ENCODE results near the gene GATAD2A. TPM values are rescaled to one million over a fixed set of nuclear protein-coding genes. Genes with fewer than 3 reads are reported as not detected.

The GATAD2A gene
- total and polyA plus RNA-seq, 10 of the 15 experiments (the other 5 are each of a cell fraction or from before 2014, with no cell fraction given), result 2.6 to 173 (median 32.0) TPM

GRCh38 chr19:19515642-19516519 lies 110.4 kb downstream of the GATAD2A start, which contains the start of gene NDUFA13 (continued):
- TF ChIP-seq ZNF592 (IDR thresholded peaks at IDR 0.05), result peak; percentile 100
- 0 out of 2 replicates have a peak, but pooled peaks have one; percentile 15 for TF ChIP-seq EED (IDR thresholded peaks at IDR 0.05; ENCODE audit: low read depth)
- TF ChIP-seq RAD51 (IDR thresholded peaks at IDR 0.05), result no peak
- TF ChIP-seq KLF5 (IDR thresholded peaks at IDR 0.05; ENCODE audit: partially characterized antibody), result no peak
- no peak for TF ChIP-seq HSF1 (IDR thresholded peaks at IDR 0.05; ENCODE audit: low read depth, low read length)
- TF ChIP-seq CREB1 (IDR thresholded peaks at IDR 0.05; ENCODE audit: low read depth), result peak; percentile 91
- no peak for TF ChIP-seq CEBPB (IDR thresholded peaks at IDR 0.05; ENCODE audit: borderline replicate concordance in 1 of 2, low read depth in 2 of 2, low read length in 2 of 2)
- TF ChIP-seq JUNB (IDR thresholded peaks at IDR 0.05), result no peak
- TF ChIP-seq SIN3A (IDR thresholded peaks at IDR 0.05; ENCODE audit: low read depth, low read length), result no peak
- no peak for TF ChIP-seq DPF2 (IDR thresholded peaks at IDR 0.05)
- TF ChIP-seq ZNF274 (IDR thresholded peaks at IDR 0.05; ENCODE audit: insufficient read depth, insufficient read length), result no peak
- TF ChIP-seq MTA3 (IDR thresholded peaks at IDR 0.05; ENCODE audit: borderline replicate concordance, low read length), result no peak
- TF ChIP-seq NFIC (IDR thresholded peaks at IDR 0.05; ENCODE audit: low read depth, low read length), result no peak
- TF ChIP-seq RAD21 (IDR thresholded peaks at IDR 0.05; ENCODE audit: insufficient read depth, low read depth, low read length), result no peak
- no peak for TF ChIP-seq SUZ12 (IDR thresholded peaks at IDR 0.05; ENCODE audit: unreplicated experiment)
- 0 out of 2 replicates have a peak, but pooled peaks have one; percentile 39 for TF ChIP-seq STAT1 (conservative IDR thresholded peaks at IDR 0.05)

Data from GM12878 (cell line).